ENCODE data around the gene TRIM44.

DNA sequence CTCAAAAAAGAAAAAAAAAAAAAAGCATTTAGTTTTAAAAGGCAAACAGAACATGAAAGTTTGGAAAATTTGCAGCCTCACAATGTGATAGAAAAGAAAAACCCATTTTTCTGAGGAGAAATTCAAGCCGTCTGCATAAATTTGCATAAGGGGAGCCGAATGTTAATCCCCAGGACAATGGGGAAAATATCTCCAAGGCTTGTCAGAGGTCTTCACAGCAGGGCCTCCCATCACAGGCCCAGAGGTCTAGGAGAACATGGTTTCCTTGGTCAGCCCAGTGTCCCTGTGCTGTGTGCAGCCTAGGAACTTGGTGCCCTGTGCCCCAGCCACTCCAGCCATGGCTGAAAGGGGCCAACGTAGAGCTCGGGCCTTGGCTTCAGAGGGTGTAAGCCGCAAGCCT is 109.1 kb downstream of the TRIM44 start:
- TF ChIP-seq, protein P1, sequence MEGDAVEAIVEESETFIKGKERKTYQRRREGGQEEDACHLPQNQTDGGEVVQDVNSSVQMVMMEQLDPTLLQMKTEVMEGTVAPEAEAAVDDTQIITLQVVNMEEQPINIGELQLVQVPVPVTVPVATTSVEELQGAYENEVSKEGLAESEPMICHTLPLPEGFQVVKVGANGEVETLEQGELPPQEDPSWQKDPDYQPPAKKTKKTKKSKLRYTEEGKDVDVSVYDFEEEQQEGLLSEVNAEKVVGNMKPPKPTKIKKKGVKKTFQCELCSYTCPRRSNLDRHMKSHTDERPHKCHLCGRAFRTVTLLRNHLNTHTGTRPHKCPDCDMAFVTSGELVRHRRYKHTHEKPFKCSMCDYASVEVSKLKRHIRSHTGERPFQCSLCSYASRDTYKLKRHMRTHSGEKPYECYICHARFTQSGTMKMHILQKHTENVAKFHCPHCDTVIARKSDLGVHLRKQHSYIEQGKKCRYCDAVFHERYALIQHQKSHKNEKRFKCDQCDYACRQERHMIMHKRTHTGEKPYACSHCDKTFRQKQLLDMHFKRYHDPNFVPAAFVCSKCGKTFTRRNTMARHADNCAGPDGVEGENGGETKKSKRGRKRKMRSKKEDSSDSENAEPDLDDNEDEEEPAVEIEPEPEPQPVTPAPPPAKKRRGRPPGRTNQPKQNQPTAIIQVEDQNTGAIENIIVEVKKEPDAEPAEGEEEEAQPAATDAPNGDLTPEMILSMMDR (IDR thresholded peaks at IDR 0.05) = no peak
- TF ChIP-seq POLR2A (IDR thresholded peaks at IDR 0.05) = no peak

Data from esophagus squamous epithelium (tissue), 4 donors.